EL (cell line): Measurements from ENCODE around the gene DNAJB14.
"Not testable (repeated sequence)": the region's sequence is repeated elsewhere in the genome, so short reads cannot be mapped to it uniquely, and the experiment has no call there.

Source experiments
- DNase-seq: peaks from one replicate; pipeline ENCODE4 v3.0.0-alpha.2; 2016

Gene DNAJB14

GRCh38 chr4:99946356-99947189, at the start of gene DNAJB14:
TSS of gene DNAJB14 (minus strand) at chr4:99946618. CDS start at chr4:99946571, 47 bp downstream.
- DNase-seq = peak; percentile 82

DNA sequence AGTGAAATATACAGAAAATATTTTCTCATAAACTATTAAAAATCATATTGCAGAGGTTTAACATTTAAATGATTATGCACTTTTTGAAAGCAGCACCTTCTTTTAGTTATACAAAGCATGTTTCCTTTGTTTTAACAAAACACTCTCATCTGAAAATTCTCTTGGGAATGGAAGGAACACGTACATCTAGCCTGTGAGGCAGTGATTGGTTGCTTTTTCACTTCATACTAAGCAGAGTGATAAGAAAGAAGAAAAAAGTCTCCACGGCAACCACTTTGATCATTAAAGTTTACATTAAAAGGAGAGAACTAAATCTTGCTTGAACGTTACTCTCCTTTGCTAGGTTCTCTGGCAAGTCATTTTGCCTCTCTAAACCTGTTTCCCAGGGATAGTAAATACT, 45.3 kb upstream of the DNAJB14 start:
- DNase-seq = no peak

DNA sequence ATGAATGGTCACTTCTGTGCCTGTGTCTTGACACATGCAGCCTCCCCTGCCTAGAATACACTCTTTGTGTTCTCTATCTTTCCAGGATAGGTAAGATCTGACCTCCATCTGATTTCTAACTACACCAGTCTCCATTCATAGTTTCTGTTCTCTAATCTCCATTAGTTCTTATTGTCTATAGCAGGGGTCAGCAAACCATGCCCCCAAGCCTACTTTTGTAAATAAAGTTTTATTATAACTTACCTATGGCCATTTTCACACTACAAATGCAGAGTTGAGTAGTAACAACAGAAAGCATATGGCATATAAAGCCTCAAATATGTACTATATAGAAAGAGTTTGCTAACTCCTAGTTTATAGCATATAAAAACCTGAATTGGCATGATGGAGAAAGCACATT, 41.3 kb upstream of the DNAJB14 start:
- no peak for DNase-seq

GRCh38 chr4:99986792-99987191, 40.4 kb upstream of the DNAJB14 start:
- DNase-seq = no peak

DNA sequence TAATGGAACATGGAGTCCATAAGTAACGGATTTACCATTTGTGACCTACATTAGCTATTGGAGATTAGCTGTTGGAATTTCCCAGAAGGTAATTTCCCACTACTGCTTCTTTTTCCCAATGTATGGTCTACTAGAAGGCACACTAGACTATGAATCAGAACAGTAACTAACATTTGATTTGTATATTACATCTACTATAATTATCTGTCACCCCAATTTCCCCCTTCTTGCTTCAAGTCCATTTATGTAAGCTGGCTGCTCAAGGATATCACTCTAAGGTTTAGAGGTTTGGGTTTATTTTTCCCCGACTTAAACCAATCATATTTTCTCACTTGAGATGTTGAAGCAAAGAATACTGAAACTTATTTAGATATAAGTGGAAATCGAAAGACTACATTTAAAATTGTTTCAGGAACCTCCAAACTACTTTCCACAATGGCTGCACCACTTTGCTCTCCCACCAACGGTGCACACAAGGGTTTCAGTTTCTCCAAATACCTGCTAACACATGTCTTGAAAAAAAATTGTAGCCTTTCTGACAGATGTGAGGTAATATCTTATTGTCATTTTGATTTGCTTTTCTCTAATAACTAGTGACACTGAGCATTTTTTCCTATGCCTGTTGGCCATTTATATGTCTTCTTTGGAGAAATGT, 37.0 kb upstream of the DNAJB14 start:
- no peak for DNase-seq

DNA sequence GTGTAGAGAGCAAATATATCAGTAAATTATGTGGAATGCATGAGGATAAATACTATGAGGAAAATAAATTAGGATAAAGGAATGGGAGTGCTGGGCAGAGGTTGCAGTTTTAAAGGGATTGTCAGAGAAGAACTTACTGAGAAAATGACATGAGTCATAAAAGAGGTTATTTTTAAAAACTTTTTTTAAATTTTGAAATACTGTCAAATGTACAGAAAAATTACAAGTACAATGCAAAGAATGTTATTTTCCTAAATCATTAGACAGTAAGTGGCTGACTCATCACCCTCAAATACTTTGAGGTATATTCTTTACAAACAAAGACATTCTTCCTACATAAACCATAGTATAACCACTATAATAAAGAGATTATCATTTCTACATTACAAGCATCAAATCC, 33.5 kb upstream of the DNAJB14 start:
- DNase-seq = peak; percentile 50

DNA sequence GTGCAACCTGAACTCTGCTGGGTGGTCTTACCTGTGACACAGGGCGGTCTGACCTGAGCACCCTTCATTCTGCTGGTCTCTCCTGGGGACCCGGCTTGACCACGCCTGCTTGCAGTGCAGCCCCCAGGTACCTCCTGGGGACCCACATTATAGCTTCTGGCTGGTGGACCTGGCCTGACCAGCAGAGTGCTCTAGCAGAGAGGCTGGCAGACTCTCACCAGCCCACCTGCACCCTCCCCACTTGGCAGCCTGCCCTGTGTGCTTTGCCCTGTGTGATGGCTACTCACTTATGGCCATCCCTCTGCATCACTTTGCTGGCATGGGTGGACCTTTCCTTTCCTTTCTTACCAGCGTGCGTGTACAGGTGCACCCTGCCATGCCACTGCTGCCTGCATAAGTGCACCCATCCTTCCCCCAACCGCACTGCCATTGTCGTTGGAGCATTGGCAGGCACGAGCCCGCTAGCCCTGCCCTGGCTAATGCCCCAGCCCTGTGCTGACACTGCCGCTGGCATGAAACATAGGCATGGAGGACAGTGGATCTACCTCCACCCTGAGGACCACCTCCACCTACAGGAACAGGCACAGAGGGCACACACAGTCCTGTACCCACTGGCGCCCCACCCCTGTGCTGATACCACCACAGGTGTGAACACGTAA, 25.2 kb upstream of the DNAJB14 start:
- DNase-seq = no peak

DNA sequence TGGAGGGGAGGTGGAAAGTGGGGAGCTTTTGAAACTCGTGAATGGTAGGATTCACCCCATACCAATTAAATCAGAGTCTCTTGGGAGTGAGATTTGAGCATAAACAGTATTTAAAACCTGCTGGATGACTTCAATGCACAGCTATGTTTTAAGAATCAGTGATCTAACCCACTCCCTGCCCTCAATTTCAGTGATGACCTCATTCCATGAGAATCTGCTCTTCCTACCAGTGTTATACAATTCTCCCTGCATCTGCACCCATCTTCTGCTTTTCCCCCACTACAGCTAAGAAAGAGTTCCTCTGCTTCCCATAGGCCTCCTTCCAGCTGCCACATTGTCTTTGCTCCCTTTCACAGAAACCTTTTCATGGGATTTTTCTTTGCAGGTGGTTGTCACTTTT, 21.9 kb upstream of the DNAJB14 start:
- peak; percentile 92 for DNase-seq

DNA sequence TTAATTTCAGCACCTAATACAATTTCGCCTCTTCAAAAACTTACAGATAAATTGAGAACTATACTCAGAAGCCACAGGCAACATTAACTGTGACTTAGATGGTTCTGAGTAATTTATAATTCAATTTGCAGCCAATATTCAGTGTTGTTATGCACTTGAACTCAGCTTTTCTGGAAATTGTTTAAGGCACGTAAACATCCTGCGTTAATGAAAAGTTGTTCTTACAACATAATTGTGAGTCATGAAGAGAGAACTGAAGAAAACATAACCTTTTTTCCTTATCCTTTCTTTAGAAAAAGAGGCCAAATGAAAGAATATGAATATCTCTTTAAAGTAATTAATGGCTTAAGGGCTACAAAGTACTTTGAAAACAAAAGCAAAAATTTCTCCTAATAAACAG, 20.3 kb upstream of the DNAJB14 start:
- DNase-seq = peak; percentile 33

DNA sequence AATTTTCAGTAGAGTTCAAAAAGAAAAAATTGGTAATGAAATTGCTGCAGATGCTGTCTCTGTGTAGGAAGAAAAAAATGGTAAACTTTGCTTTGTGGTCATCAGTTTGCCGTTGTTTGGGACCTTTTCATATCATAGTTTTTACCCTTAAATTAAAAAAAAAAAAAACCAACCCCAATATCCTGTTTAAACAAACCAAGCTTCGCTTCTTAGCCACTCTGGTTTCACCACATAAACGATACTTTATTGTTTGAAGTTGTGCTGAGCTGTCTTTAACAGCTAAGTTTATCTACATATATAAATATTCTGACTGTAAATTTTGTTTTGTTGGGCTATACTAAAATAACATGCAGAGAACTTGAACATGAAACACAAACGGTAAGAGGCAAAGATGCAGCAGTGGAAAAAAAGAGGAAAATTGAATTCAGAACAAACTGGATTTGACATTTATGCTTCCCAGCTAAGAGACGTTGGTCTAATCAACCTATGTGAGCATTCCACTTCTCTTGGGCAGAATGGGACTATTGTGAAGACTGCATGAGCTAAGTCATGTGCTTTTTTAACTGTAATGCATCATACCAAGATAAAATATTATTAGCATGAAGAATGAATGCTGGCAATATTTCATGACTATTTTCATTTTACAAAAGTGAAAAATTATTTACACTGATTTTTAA, 19.4 kb upstream of the DNAJB14 start:
- DNase-seq = no peak

- DNase-seq = no peak
Observed at GRCh38 chr4:99965173-99965572, 18.8 kb upstream of the DNAJB14 start.

DNA sequence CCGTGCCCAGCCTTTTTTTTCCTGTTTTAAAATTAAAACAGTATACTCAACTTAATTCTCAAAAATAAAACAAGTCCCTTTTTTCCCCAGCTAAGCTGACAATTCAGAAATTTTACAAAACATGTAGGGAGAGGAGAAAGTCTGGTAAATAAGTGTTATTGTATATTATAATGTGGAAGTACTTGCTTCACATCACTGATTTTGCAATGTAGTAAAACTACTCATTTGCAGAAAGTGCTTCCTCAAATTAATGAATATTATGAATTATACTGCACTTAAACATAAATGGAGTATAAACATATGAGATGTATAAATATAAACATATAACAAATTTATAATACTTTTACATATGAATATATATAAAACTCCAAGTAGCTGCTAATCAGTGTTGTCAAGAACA, 15.3 kb upstream of the DNAJB14 start:
- no peak for DNase-seq

DNA sequence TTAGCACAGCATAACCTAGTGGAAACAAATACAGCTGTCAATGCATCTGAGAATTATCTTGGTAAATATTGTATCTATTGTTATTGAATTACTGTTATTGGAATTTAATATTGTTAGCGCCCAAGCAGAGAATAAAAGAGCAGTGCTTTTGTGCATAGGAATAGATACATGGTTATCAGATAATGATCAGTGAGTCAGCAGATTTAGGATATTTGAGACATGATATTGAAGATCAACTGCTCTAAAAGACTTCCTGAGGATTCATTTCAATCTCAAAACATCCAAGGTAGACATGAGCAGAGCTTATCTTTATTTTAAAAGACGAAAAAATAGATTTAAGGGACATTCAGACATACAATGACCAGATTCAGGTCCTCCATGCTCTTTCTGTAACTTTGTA, 14.2 kb upstream of the DNAJB14 start:
- DNase-seq = peak; percentile 8

- DNase-seq = not testable (repeated sequence)
Observed at GRCh38 chr4:99958207-99958606, 11.8 kb upstream of the DNAJB14 start.

DNA sequence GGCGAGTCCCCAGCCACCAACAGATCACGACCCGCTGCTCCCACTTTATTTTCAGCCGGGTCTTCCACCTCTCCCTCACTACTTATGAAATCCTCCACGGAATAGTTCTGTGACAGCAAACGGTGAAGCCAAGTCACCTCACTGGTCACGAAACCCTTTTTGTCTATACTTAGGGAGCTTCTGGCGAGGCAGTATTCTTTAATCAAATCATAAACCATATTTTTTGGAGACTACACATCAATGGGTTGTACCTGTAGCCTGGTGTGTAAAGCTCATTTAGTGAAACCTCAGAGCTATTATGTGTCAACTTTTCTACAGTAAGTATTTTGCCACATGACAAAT, 4.5 kb upstream of the DNAJB14 start:
- no peak for DNase-seq

- DNase-seq = peak; percentile 99
Observed at GRCh38 chr4:99949999-99950912, 3.8 kb upstream of the DNAJB14 start, which contains the start of gene H2AZ1. TSS of gene H2AZ1 (minus strand) at chr4:99950275. CDS start at chr4:99950170, 105 bp downstream.

GRCh38 chr4:99949034-99949998, 2.9 kb upstream of the DNAJB14 start:
- peak; percentile 93 for DNase-seq

- no peak for DNase-seq
Observed at GRCh38 chr4:99947608-99948007, 1.2 kb upstream of the DNAJB14 start.

DNA sequence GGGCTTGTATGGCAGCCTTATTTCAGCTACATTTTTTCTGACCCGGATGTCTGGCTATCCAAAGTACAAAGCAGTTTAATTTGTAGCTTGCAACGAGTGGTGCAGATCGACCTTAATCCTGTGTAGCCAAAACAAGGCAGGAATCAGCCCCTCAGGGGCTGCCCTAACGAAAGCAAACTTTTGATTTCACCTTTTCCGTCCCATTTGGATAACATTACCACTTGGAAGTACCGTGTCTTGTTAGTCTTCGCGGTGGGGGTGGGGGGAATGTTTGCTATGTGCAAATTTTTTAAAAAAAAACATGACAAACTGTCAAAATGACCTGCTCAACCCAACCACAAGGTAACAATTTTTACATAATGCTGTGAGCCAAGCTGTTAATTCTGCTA, 766 bp upstream of the DNAJB14 start:
- DNase-seq = no peak

GRCh38 chr4:99945718-99946355, 581 bp downstream of the DNAJB14 start:
- peak; percentile 37 for DNase-seq
